Stimulated activated CD8-positive, alpha-beta memory T cell treated with anti-CD3 and anti-CD28 coated beads, Interleukin-2, amount 100 ng/mL, for 1 hour (primary cell): ENCODE measurements around the gene NEURL1B.
A peak's percentile ranks its signal among the peaks of the same experiment; 100 is the strongest.
"Not testable (repeated sequence)": the region's sequence is repeated elsewhere in the genome, so short reads cannot be mapped to it uniquely, and the experiment has no call there.

Source experiments
- DNase-seq, 2 donors: peaks; one replicate each; pipeline ENCODE4 v3.0.0-alpha.2; 2020; ENCODE audit warnings: low read depth in 2 of 2

Gene NEURL1B

GRCh38 chr5:172695232-172696054, 54.4 kb downstream of the NEURL1B start:
- DNase-seq = no peak

DNA sequence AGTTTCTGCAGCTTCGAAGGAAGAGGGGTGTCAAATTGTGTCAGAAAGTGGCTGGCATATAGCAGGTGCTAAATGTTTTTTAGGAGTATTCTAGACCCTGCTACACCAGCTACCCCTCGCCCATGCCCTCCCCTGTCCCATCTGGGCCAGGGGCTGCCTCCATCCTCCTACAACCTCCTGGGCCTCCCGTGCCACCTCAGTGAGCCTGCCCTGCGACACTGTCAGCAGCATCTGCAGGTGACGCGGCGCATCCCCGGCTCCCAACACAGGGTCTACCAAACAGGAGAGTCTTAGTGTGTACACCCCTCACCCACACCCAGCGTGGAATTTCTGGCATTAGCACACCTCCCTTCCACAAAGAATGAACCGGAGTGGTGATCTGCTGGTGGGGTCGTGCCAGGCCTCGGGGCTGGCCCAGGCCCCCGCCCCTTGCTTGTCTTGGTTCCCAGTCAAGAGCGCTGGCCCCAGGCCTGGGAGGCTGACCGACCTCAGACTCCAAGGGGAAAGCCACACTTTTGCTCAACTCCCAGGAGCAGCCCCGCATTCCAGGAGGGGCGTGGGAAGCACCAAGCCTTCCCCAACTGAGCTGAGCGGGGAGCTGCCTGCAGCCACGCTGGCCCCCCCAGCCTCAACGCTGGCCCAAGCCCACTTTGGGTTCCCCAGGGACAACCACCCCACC, 55.2 kb downstream of the NEURL1B start:
- no peak for DNase-seq

GRCh38 chr5:172697123-172698121, 56.4 kb downstream of the NEURL1B start:
- DNase-seq = peak; percentile 55 to 72

- no peak for DNase-seq
Observed at GRCh38 chr5:172699423-172699822, 58.4 kb downstream of the NEURL1B start.

DNA sequence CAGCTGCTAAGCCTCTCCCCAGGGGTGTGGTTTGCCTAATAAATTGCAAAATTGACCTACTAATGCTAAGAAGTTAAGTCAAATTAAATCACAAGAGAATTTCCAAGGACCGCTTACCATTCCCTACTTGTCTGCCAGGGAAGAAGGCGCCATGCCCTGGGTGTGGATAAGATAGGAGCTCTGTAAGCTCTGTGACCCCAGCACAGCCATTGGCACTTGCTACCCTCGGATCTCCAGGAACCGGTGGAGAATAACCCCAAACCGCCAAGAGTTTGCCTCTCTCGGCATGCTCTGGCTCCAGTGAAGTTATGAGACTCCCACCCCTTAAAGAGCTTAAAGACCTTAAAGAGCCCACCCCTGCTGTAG, 58.9 kb downstream of the NEURL1B start:
- no peak for DNase-seq

GRCh38 chr5:172700365-172701290, 59.6 kb downstream of the NEURL1B start:
- no peak for DNase-seq

GRCh38 chr5:172701291-172701656, 60.2 kb downstream of the NEURL1B start:
- no peak for DNase-seq

GRCh38 chr5:172703952-172704351, 62.9 kb downstream of the NEURL1B start:
- DNase-seq = no peak

DNA sequence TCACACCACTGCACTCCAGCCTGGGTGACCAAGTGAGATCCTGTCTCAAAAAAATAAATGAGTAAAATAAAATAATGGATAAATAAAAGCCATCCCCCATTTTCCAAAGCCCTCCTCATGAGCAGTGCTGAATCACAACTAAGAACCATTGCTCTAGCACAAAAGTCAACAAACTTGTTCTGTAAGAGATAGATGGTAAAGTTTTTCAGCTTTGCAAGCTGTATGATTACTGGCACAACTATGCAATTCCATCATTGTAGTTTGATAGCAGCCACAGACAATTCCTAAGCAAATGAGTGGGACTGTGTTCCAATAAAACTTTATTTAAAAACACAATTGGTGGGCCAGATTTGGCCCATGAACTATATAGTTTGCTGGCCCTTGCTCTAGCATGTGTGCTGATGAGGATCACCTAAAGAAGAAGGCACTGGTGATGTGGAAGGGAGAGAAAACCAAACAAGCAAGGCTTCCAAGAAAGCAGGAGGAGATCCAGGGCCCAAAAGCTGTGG, 64.6 kb downstream of the NEURL1B start:
- DNase-seq = no peak

DNA sequence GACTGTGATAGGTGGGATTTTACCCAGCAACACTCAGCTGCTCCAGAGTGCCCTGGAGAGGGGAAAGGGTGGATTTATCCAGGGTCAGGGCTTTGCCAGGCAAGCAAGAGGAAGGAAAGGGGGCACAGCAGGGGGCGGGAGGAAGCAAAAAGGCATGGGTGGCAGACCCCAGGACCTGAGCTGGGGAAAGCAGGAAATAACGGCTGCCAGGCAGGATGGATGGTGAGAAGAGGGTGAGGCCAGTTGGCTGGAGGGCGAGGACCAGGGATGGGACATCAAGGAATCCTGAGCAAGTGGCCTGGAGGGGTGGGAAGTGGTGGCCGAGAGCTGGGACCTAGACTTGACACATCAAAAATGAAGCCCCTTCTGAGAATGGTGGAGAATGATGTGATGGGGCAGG, 65.7 kb downstream of the NEURL1B start:
- DNase-seq = no peak

DNA sequence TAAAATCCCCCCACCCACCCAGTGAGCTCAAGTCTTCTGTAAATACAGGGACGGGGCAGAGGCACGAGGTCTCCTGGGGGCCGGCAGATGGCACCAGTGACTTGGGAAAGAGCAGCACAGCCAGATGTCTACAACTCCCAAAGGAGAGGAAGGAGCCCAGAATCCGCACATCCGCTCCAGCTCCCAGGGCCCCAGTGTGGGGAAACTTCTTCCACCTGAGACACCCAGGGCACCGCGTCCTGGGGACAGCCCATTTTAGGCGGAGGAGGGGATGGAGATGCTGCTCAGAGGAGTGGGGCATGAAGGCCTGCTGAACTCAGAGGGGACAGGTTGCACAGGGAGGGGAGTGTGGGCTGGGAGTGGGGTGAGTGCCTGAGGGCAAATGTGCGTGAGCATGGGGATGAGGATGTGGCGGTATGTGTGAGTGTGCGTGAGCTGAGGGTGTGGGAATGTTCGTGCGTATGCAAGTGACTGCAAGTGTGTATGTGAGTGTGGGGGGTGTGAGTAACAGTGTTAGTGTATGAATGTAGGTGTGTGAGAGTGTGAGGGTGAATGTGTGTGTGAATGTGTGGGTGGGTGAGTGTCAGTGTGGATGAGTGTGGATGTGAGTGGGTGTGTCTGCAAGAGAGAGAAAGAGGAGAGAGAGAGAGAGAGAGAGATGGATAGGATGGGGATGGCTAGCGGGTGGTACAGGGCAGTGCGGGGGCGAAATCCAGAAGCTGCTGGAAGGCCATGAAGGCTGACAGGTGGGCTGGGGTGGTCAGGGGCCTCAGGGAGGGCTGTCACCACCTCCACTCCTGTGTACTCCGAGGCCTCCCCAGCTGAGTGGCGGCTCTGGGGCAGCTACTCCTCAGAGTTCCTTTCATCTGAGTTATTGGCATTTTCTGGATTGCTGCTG, 66.5 kb downstream of the NEURL1B start:
- DNase-seq = no peak

DNA sequence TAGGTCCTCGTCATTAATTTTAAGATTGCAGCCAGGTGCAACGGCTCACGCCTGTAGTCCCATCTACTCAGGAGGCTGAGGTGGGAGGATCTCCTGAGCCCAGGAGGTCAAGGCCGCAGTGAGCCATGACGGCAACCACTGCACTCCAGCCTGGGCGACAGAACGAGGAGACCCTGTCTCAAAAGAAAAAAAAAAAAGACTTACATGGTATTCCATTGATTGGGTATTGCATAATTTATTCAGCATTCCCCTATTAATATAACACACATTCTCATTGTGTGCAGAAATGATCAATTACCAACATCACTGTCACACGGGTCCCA, 67.1 kb downstream of the NEURL1B start:
- no peak for DNase-seq

DNA sequence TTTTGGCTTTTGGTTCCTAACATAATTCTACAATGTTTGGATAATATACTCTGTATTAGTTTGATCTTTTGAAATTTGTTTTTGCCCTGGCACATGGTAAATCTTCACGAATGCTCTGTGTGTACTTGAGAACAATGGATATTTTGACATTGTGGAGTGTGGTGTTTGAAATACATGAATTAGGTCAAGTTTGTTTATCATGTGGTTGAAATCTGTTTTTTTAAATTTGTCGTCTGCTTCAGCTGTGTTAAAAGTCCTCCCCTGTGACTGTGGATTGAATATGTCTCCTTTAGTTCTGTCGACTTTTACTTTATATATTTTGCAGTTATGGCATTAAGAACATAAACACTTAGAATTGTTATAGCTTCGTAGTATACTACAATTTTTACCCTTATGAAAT, 69.6 kb downstream of the NEURL1B start:
- DNase-seq = no peak

GRCh38 chr5:172711321-172711861, 70.3 kb downstream of the NEURL1B start:
- DNase-seq = not testable (repeated sequence)

DNA sequence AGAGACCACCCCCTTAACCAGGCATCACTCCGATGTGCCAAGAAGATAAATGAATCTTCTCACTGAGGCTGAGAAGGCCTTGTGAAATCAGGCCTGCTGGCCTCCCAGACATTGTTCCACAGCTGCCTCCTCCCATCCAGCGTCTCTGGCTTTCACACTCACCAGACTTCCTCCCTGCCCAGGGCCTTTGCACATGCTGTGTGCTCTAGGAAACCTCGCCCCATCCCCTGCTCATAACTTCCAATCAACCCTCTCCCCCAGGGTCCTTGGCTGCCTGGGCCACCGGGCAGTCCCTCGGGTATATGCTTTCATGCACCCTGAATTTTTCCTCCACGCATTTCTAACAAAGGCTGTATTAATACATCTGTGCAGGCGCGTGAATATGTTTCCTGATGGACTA, 71.5 kb downstream of the NEURL1B start:
- no peak for DNase-seq

GRCh38 chr5:172713113-172713808, 72.2 kb downstream of the NEURL1B start:
- DNase-seq = peak; percentile 52 to 63

- DNase-seq = no peak
Observed at GRCh38 chr5:172713809-172714490, 72.9 kb downstream of the NEURL1B start.
